CD4-positive, alpha-beta memory T cell (primary cell): Measurements from ENCODE around the gene PRRX2. TPM values are rescaled to one million over a fixed set of nuclear protein-coding genes. Genes with fewer than 3 reads are reported as not detected.
A peak's percentile ranks its signal among the peaks of the same experiment; 100 is the strongest.

Experiments used
- CTCF ChIA-PET: fragments of 350-600 bp; sonication (Branson Sonifier 250); formaldehyde crosslinking; loops from one replicate; lab custom pipeline; 2021; ENCODE audit warnings: inconsistent platforms; ENCODE audit not compliant: partially characterized antibody; lab: Charles Lee
- POLR2A ChIA-PET: fragments of 350-600 bp; sonication (Branson Sonifier 250); formaldehyde crosslinking; loops from one replicate; lab custom pipeline; 2021; ENCODE audit not compliant: partially characterized antibody; lab: Charles Lee
- DNase-seq, 5 donors: peaks; one replicate each; pipeline versions ENCODE4 v3.0.0 to v3.0.0-alpha.2; 2020 to 2022; ENCODE audit warnings: mixed read lengths in 1 of 5
- H3K27ac ChIP-seq: one replicate; pipeline ENCODE4 v1.7.0; 2013; ENCODE audit warnings: low read depth, low read length
- H3K27me3 ChIP-seq: 2 replicates; pipeline ENCODE4 v1.7.0; 2013; ENCODE audit warnings: mild to moderate bottlenecking, low read length, moderate library complexity; ENCODE audit not compliant: insufficient read depth
- H3K36me3 ChIP-seq: 2 replicates; pipeline ENCODE4 v1.7.0; 2013; ENCODE audit warnings: mild to moderate bottlenecking, low read length, moderate library complexity; ENCODE audit not compliant: insufficient read depth
- H3K4me1 ChIP-seq: 2 replicates; pipeline ENCODE4 v1.7.0; 2013; ENCODE audit warnings: mild to moderate bottlenecking, low read length, moderate library complexity; ENCODE audit not compliant: insufficient read depth
- H3K4me3 ChIP-seq, 2 donors: one replicate each; pipeline ENCODE4 v1.7.0; 2013; ENCODE audit warnings: low read length in 2 of 2, mild to moderate bottlenecking in 1 of 2
- H3K9me3 ChIP-seq, 2 donors: one replicate each; pipeline ENCODE4 v1.7.0; 2013; ENCODE audit warnings: low read length in 2 of 2, control low read depth in 1 of 2; ENCODE audit not compliant: control insufficient read depth in 1 of 2
- H3K27ac Mint-ChIP-seq, 7 donors: one replicate each; pipeline ENCODE4 v1.8.0; 2020 to 2021; ENCODE audit warnings: mixed read lengths in 7 of 7, mild to moderate bottlenecking in 6 of 7, inconsistent platforms in 3 of 7, moderate library complexity in 3 of 7
- H3K27me3 Mint-ChIP-seq, 2 donors: one replicate each; pipeline ENCODE4 v1.8.0; 2020 to 2021; ENCODE audit warnings: mixed read lengths in 2 of 2
- H3K36me3 Mint-ChIP-seq, 2 donors: one replicate each; pipeline ENCODE4 v1.8.0; 2020 to 2021; ENCODE audit warnings: mixed read lengths in 2 of 2, inconsistent platforms in 1 of 2, mild to moderate bottlenecking in 1 of 2
- H3K4me1 Mint-ChIP-seq, 4 donors: one replicate each; pipeline ENCODE4 v1.8.0; 2020 to 2021; ENCODE audit warnings: mixed read lengths in 4 of 4, mild to moderate bottlenecking in 1 of 4
- H3K4me3 Mint-ChIP-seq, 8 donors: one replicate each; pipeline ENCODE4 v1.8.0; 2020 to 2021; ENCODE audit warnings: mixed read lengths in 8 of 8, mild to moderate bottlenecking in 7 of 8, moderate library complexity in 6 of 8, inconsistent platforms in 3 of 8
- H3K9me3 Mint-ChIP-seq, 8 donors: one replicate each; pipeline ENCODE4 v1.8.0; 2020 to 2021; ENCODE audit warnings: mixed read lengths in 8 of 8, mild to moderate bottlenecking in 5 of 8, inconsistent platforms in 3 of 8, moderate library complexity in 1 of 8
- intact Hi-C: fragments of 100-400 bp; cut with micrococcal nuclease; formaldehyde crosslinking; loops from one replicate; pipeline ENCODE4 v1.15.1; 2023
- polyA plus RNA-seq, 2 donors: library from polyadenylated mRNA; unstranded; fragments of 300-500 nt; fragmentation: Illumina TruSeq; gene quantifications; one replicate each; pipeline ENCODE4 v1.2.3, GENCODE V29; 2021
- total RNA-seq, 2 experiments: library from RNA; stranded (reverse); gene quantifications; one replicate each; pipeline ENCODE4 v1.2.3, GENCODE V29; 2021

The PRRX2 gene
- total and polyA plus RNA-seq, 4 experiments from 2014 or later = not detected

- H3K4me1 Mint-ChIP-seq = peaks cover 0 to 3% (median 1%) of the 10 kb centered on the region in 4 donors
- POLR2A ChIA-PET = no interaction called here
- H3K27ac Mint-ChIP-seq = no peak overlapping the region
- no peak overlapping the region for H3K4me3 Mint-ChIP-seq
- no peaks in the 10 kb centered on the region for H3K36me3 ChIP-seq
- no peaks in the 10 kb centered on the region for H3K9me3 ChIP-seq
- no peak overlapping the region for H3K27ac ChIP-seq
- H3K4me3 ChIP-seq = no peak overlapping the region
- no peaks in the 10 kb centered on the region for H3K36me3 Mint-ChIP-seq
- H3K9me3 Mint-ChIP-seq = no peaks in the 10 kb centered on the region
- no peak for DNase-seq
- H3K27me3 Mint-ChIP-seq = peaks cover 2 to 8% of the 10 kb centered on the region in 2 donors
- CTCF ChIA-PET = no interaction called here
- peaks cover 3% of the 10 kb centered on the region for H3K4me1 ChIP-seq
- no peaks in the 10 kb centered on the region for H3K27me3 ChIP-seq
- intact Hi-C loops = no loop called here
Measured at GRCh38 chr9:129717991-129718390, 52.5 kb downstream of the PRRX2 start.

- no peaks in the 10 kb centered on the region for H3K4me1 Mint-ChIP-seq
- no peaks in the 10 kb centered on the region for H3K9me3 Mint-ChIP-seq
- Histone ChIP-seq H3K9me3 (no peaks in the 10 kb centered on the region), H3K36me3 (no peaks in the 10 kb centered on the region), H3K27ac (no peak overlapping the region), H3K27me3 (no peaks in the 10 kb centered on the region), H3K4me1 (no peaks in the 10 kb centered on the region), H3K4me3 (no peak overlapping the region)
- no peak overlapping the region for H3K27ac Mint-ChIP-seq
- peaks cover 2 to 8% of the 10 kb centered on the region in 2 donors for H3K27me3 Mint-ChIP-seq
- ChIA-PET CTCF (no interaction called here), POLR2A (no interaction called here)
- intact Hi-C loops = no loop called here
- no peak for DNase-seq
- H3K36me3 Mint-ChIP-seq = no peaks in the 10 kb centered on the region
- H3K4me3 Mint-ChIP-seq = no peak overlapping the region
Measured at GRCh38 chr9:129718647-129719046, 53.2 kb downstream of the PRRX2 start.

- CTCF ChIA-PET = no interaction called here
- POLR2A ChIA-PET = no interaction called here
- H3K27me3 Mint-ChIP-seq = peaks cover 2 to 8% of the 10 kb centered on the region in 2 donors
Measured at GRCh38 chr9:129719135-129719534, 53.7 kb downstream of the PRRX2 start.

GRCh38 chr9:129720181-129720864 lies 54.9 kb downstream of the PRRX2 start:
- Histone ChIP-seq H3K4me1 (no peaks in the 10 kb centered on the region), H3K36me3 (no peaks in the 10 kb centered on the region), H3K27me3 (no peaks in the 10 kb centered on the region), H3K4me3 (no peak overlapping the region), H3K27ac (no peak overlapping the region), H3K9me3 (no peaks in the 10 kb centered on the region)
- no peak for DNase-seq
- ChIA-PET CTCF (no interaction called here), POLR2A (no interaction called here)
- no peak overlapping the region for H3K4me3 Mint-ChIP-seq
- H3K4me1 Mint-ChIP-seq = no peaks in the 10 kb centered on the region
- intact Hi-C loops = no loop called here
- H3K36me3 Mint-ChIP-seq = no peaks in the 10 kb centered on the region
- H3K9me3 Mint-ChIP-seq = no peaks in the 10 kb centered on the region
- H3K27ac Mint-ChIP-seq = peak overlapping the region in 1 of 7 donors; percentile 16
- peaks cover 2 to 8% of the 10 kb centered on the region in 2 donors for H3K27me3 Mint-ChIP-seq

More at GRCh38 chr9:129719135-129719534, 53.7 kb downstream of the PRRX2 start:
- no peaks in the 10 kb centered on the region for H3K9me3 ChIP-seq
- no peaks in the 10 kb centered on the region for H3K27me3 ChIP-seq
- H3K36me3 ChIP-seq = no peaks in the 10 kb centered on the region
- no peak for DNase-seq
- no peak overlapping the region for H3K27ac Mint-ChIP-seq
- H3K27ac ChIP-seq = no peak overlapping the region
- no peak overlapping the region for H3K4me3 Mint-ChIP-seq
- no peak overlapping the region for H3K4me3 ChIP-seq
- no peaks in the 10 kb centered on the region for H3K4me1 ChIP-seq
- intact Hi-C loops = no loop called here
- H3K9me3 Mint-ChIP-seq = no peaks in the 10 kb centered on the region
- H3K4me1 Mint-ChIP-seq = no peaks in the 10 kb centered on the region
- no peaks in the 10 kb centered on the region for H3K36me3 Mint-ChIP-seq

GRCh38 chr9:129720865-129721545 lies 55.6 kb downstream of the PRRX2 start:
- H3K4me3 ChIP-seq = no peak overlapping the region
- H3K4me1 ChIP-seq = no peaks in the 10 kb centered on the region
- H3K4me3 Mint-ChIP-seq = no peak overlapping the region
- no peak overlapping the region for H3K27ac Mint-ChIP-seq
- H3K36me3 ChIP-seq = no peaks in the 10 kb centered on the region
- no peaks in the 10 kb centered on the region for H3K36me3 Mint-ChIP-seq
- H3K27me3 Mint-ChIP-seq = peaks cover 2 to 5% of the 10 kb centered on the region in 2 donors
- ChIA-PET CTCF (no interaction called here), POLR2A (no interaction called here)
- intact Hi-C loops = no loop called here
- H3K9me3 ChIP-seq = no peaks in the 10 kb centered on the region
- no peaks in the 10 kb centered on the region for H3K27me3 ChIP-seq
- H3K4me1 Mint-ChIP-seq = no peaks in the 10 kb centered on the region
- no peak for DNase-seq
- no peak overlapping the region for H3K27ac ChIP-seq
- no peaks in the 10 kb centered on the region for H3K9me3 Mint-ChIP-seq

- no peaks in the 10 kb centered on the region for H3K27me3 ChIP-seq
- H3K4me3 ChIP-seq = no peak overlapping the region
Measured at GRCh38 chr9:129722913-129723312, 57.5 kb downstream of the PRRX2 start.

GRCh38 chr9:129724456-129725190 lies 59.2 kb downstream of the PRRX2 start:
- Histone ChIP-seq H3K27me3 (no peaks in the 10 kb centered on the region), H3K4me1 (no peaks in the 10 kb centered on the region), H3K36me3 (no peaks in the 10 kb centered on the region), H3K27ac (no peak overlapping the region), H3K4me3 (no peak overlapping the region), H3K9me3 (no peaks in the 10 kb centered on the region)
- ChIA-PET CTCF (interaction anchor here (0.8 to 5.6 kb wide), 3 partner anchors 11 to 60 kb away, joined by 3 to 55 read pairs (median 31); no protein-coding TSS in a partner anchor), POLR2A (no interaction called here)
- Mint-ChIP-seq H3K4me1 (peaks cover 0 to 4% (median under 1%) of the 10 kb centered on the region in 4 donors), H3K27ac (peak overlapping the region in 1 of 7 donors; percentile 25), H3K9me3 (no peaks in the 10 kb centered on the region), H3K36me3 (no peaks in the 10 kb centered on the region), H3K27me3 (peaks cover 3 to 4% of the 10 kb centered on the region in 2 donors), H3K4me3 (peak overlapping the region in 1 of 8 donors; percentile 39)
- DNase-seq = no peak
- intact Hi-C loops = no loop called here

More at GRCh38 chr9:129722913-129723312, 57.5 kb downstream of the PRRX2 start:
- H3K27me3 Mint-ChIP-seq = peaks cover 2 to 3% of the 10 kb centered on the region in 2 donors
- Histone ChIP-seq H3K27ac (no peak overlapping the region), H3K4me1 (no peaks in the 10 kb centered on the region), H3K36me3 (no peaks in the 10 kb centered on the region), H3K9me3 (no peaks in the 10 kb centered on the region)
- intact Hi-C loops = no loop called here
- POLR2A ChIA-PET = interaction anchor here (0.6 kb wide), 1 partner anchor 31 kb away, joined by 3 read pairs; no protein-coding TSS in a partner anchor
- H3K9me3 Mint-ChIP-seq = no peaks in the 10 kb centered on the region
- H3K4me3 Mint-ChIP-seq = no peak overlapping the region
- CTCF ChIA-PET = interaction anchor here (0.6 kb wide), 1 partner anchor 439 kb away, joined by 3 read pairs; no protein-coding TSS in a partner anchor
- no peaks in the 10 kb centered on the region for H3K36me3 Mint-ChIP-seq
- H3K27ac Mint-ChIP-seq = no peak overlapping the region
- peaks cover 0 to 4% (median under 1%) of the 10 kb centered on the region in 4 donors for H3K4me1 Mint-ChIP-seq
- DNase-seq = no peak
